ENCODE measurements around the gene DGKD. TPM values are rescaled to one million over a fixed set of nuclear protein-coding genes. Genes with fewer than 3 reads are reported as not detected.

The DGKD gene
- total and polyA plus RNA-seq, 2 donors (not counting 1 experiment from before 2014, with no cell fraction given) = 224 to 396 TPM

DNA sequence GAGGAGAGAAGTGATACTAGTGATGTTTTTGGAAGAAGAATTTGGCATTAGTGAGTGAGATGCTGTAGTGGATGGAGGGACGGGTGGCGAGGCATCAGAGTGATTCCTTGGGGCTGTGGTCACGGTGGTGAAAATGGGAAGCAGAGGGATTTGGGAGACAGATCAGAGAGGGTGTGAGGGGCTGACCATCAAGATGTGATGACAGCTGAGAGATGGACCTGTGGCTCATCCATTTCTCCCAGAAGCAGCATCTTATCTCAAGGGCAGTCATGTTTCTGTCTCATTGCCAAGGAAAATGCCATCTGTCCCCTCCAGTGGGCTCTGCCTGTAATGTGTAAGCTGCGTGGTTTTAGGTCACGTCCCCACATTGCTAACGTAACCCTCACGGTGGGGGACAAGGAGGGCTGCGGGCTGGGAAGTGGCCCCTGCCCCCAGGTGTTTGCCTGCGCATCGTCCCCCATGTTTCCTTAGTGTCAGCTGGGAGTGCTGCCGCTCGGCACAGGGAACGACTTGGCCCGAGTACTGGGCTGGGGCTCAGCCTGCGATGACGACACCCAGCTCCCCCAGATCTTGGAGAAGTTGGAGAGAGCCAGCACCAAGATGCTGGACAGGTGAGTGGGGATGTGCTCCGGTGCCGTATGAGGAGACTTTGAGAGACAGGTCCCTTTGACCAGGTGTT lies 91.0 kb downstream of the DGKD start:
- ATAC-seq (ENCODE audit: low read depth) (no peak), DNase-seq (no peak)
- H3K4me2 ChIP-seq (replicated peaks; ENCODE audit: low read depth, low read length, poor library complexity, severe bottlenecking) = no peak overlapping the region
- H3K4me1 ChIP-seq (ENCODE audit: control insufficient read depth in 2 of 2, insufficient read depth in 2 of 2, low read length in 2 of 2) = peaks cover 5 to 8% of the 10 kb centered on the region in 2 donors
- peaks cover 94% of the 10 kb centered on the region for H3K79me2 ChIP-seq (ENCODE audit: control insufficient read depth, insufficient read depth, low read length)
- Mint-ChIP-seq H3K4me3 (no peak overlapping the region), H3K27ac (peak overlapping the region; percentile 74), H3K27me3 (no peaks in the 10 kb centered on the region), H3K9me3 (ENCODE audit: insufficient read depth) (no peaks in the 10 kb centered on the region), H3K4me1 (peaks cover 19% of the 10 kb centered on the region)
- ChIA-PET POLR2A (no interaction called here), CTCF (interaction anchor here (1.5 to 16.7 kb wide), 3 partner anchors 24 to 41 kb away, joined by 3 to 426 read pairs (median 95); no protein-coding TSS in a partner anchor)
- H3K4me3 ChIP-seq (ENCODE audit: control extremely low read depth in 1 of 5, extremely low read depth in 1 of 5, insufficient read depth in 1 of 5, low read depth in 2 of 5, low read length in 4 of 5) = no peak overlapping the region
- intact Hi-C loops (cut with micrococcal nuclease) = loop anchor here (10.0 kb wide), 1 partner anchor 60 kb away; no protein-coding TSS in a partner anchor
- no peak overlapping the region for H2AFZ ChIP-seq (ENCODE audit: insufficient read depth, low read depth, low read length, poor library complexity, severe bottlenecking)
- H4K20me1 ChIP-seq (ENCODE audit: control insufficient read depth, insufficient read depth, low read length, poor library complexity, severe bottlenecking) = peaks cover 90% of the 10 kb centered on the region
- no peaks in the 10 kb centered on the region for H3K9me3 ChIP-seq (ENCODE audit: control extremely low read depth in 1 of 3, control insufficient read depth in 2 of 3, insufficient read depth in 1 of 3, low read length in 2 of 3)
- TF ChIP-seq CTCF (IDR thresholded peaks at IDR 0.05) = no peak
- TF ChIP-seq EZH2 (IDR thresholded peaks at IDR 0.05; ENCODE audit: borderline replicate concordance, insufficient read depth, low read depth, low read length, poor library complexity, severe bottlenecking) = no peak
- WGBS (ENCODE audit: insufficient coverage) = 97% methylated on average over 18 of the region's 18 CpGs
- H3K27me3 ChIP-seq (replicated peaks in 1 of 4; ENCODE audit: control extremely low read depth in 1 of 4, control insufficient read depth in 3 of 4, insufficient read depth in 4 of 4, low read length in 3 of 4) = no peaks in the 10 kb centered on the region
- peaks cover 1 to 96% of the 10 kb centered on the region in 2 experiments for H3K36me3 ChIP-seq (replicated peaks in 1 of 2; ENCODE audit: control extremely low read depth in 1 of 2, control insufficient read depth in 1 of 2, extremely low read depth in 1 of 2, insufficient read depth in 2 of 2, low read length in 1 of 2)
- H3K9ac ChIP-seq (ENCODE audit: low read length) = no peak overlapping the region
- no peak overlapping the region for H3K27ac ChIP-seq (ENCODE audit: low read length in 2 of 2)

GRCh38 chr2:233446121-233446520 lies 91.8 kb downstream of the DGKD start:
- H3K4me3 Mint-ChIP-seq = no peak overlapping the region
- no peak overlapping the region for H3K4me3 ChIP-seq (ENCODE audit: control extremely low read depth in 1 of 5, extremely low read depth in 1 of 5, insufficient read depth in 1 of 5, low read depth in 2 of 5, low read length in 4 of 5)
- intact Hi-C loops (cut with micrococcal nuclease) = loop anchor here (10.0 kb wide), 1 partner anchor 61 kb away; no protein-coding TSS in a partner anchor
- peaks cover 19% of the 10 kb centered on the region for H3K4me1 Mint-ChIP-seq
- H3K27me3 Mint-ChIP-seq = no peaks in the 10 kb centered on the region
- peaks cover 1 to 96% of the 10 kb centered on the region in 2 experiments for H3K36me3 ChIP-seq (replicated peaks in 1 of 2; ENCODE audit: control extremely low read depth in 1 of 2, control insufficient read depth in 1 of 2, extremely low read depth in 1 of 2, insufficient read depth in 2 of 2, low read length in 1 of 2)
- H4K20me1 ChIP-seq (ENCODE audit: control insufficient read depth, insufficient read depth, low read length, poor library complexity, severe bottlenecking) = peaks cover 90% of the 10 kb centered on the region
- no peaks in the 10 kb centered on the region for H3K9me3 ChIP-seq (ENCODE audit: control extremely low read depth in 1 of 3, control insufficient read depth in 2 of 3, insufficient read depth in 1 of 3, low read length in 2 of 3)
- no peak overlapping the region for H3K27ac Mint-ChIP-seq
- H3K79me2 ChIP-seq (ENCODE audit: control insufficient read depth, insufficient read depth, low read length) = peaks cover 91% of the 10 kb centered on the region
- H2AFZ ChIP-seq (ENCODE audit: insufficient read depth, low read depth, low read length, poor library complexity, severe bottlenecking) = no peak overlapping the region
- DNase-seq = no peak
- 100% methylated on average over 1 of the region's 1 CpG for WGBS (ENCODE audit: insufficient coverage)
- no peak for ATAC-seq (ENCODE audit: low read depth)
- H3K4me2 ChIP-seq (replicated peaks; ENCODE audit: low read depth, low read length, poor library complexity, severe bottlenecking) = no peak overlapping the region
- POLR2A ChIA-PET = no interaction called here
- no peaks in the 10 kb centered on the region for H3K27me3 ChIP-seq (replicated peaks in 1 of 4; ENCODE audit: control extremely low read depth in 1 of 4, control insufficient read depth in 3 of 4, insufficient read depth in 4 of 4, low read length in 3 of 4)
- TF ChIP-seq CTCF (IDR thresholded peaks at IDR 0.05) = no peak
- no peak for TF ChIP-seq EZH2 (IDR thresholded peaks at IDR 0.05; ENCODE audit: borderline replicate concordance, insufficient read depth, low read depth, low read length, poor library complexity, severe bottlenecking)
- H3K27ac ChIP-seq (ENCODE audit: low read length in 2 of 2) = no peak overlapping the region
- peaks cover 5 to 8% of the 10 kb centered on the region in 2 donors for H3K4me1 ChIP-seq (ENCODE audit: control insufficient read depth in 2 of 2, insufficient read depth in 2 of 2, low read length in 2 of 2)
- no peak overlapping the region for H3K9ac ChIP-seq (ENCODE audit: low read length)
- H3K9me3 Mint-ChIP-seq (ENCODE audit: insufficient read depth) = no peaks in the 10 kb centered on the region
- CTCF ChIA-PET = interaction anchor here (1.5 to 16.7 kb wide), 2 partner anchors 25 to 42 kb away, joined by 3 to 426 read pairs; no protein-coding TSS in a partner anchor
